GM12878 (cell line): ENCODE data around the gene ANK3. TPM values are rescaled to one million over a fixed set of nuclear protein-coding genes. Genes with fewer than 3 reads are reported as not detected.

Experiments
- ATAC-seq: fragments of 200-7000 bp; cut with Tn5 transposase; 3 replicates; pipeline ENCODE4 v1.9.1; 2020; ENCODE audit warnings: mild to moderate bottlenecking, moderate library complexity
- BruUV-seq: library from RNA; stranded (reverse); fragments of 400-500 nt; replicated peaks from 2 replicates; lab custom pipeline; 2021; lab: Mats Ljungman, UMichigan
- CTCF ChIA-PET: fragments of 300-600 bp; sonication (Branson Sonifier 250); formaldehyde crosslinking; extraction: SDS; loops from one replicate; lab custom pipeline; 2021; ENCODE audit warnings: inconsistent platforms; lab: Yijun Ruan, JAX
- POLR2A ChIA-PET: fragments of 350-600 bp; formaldehyde crosslinking; extraction: SDS; loops from one replicate; lab custom pipeline; 2021; ENCODE audit warnings: inconsistent platforms; lab: Charles Lee
- RAD21 ChIA-PET: fragments of 300-600 bp; sonication (Branson Sonifier 250); formaldehyde crosslinking; loops from one replicate; lab custom pipeline; 2023; ENCODE audit warnings: antibody characterized with exemption; ENCODE audit not compliant: unreplicated experiment; lab: Charles Lee
- SMC1A ChIA-PET: fragments of 300-600 bp; sonication (Branson Sonifier 250); formaldehyde crosslinking; loops from one replicate; lab custom pipeline; 2023; ENCODE audit not compliant: unreplicated experiment, uncharacterized antibody; lab: Charles Lee
- DNase-seq: peaks from one replicate; pipeline ENCODE4 v3.0.0-alpha.2; 2011; ENCODE audit warnings: low read depth, low spot score
- FAIRE-seq: peaks from 3 replicates; lab custom pipeline; 2011; peaks lifted over from hg19 to GRCh38; lab: Jason Lieb, UNC
- H2AFZ ChIP-seq: 2 replicates; pipeline ENCODE4 v1.6.0; 2011; ENCODE audit warnings: low read depth, low read length, control low read depth; ENCODE audit not compliant: control insufficient read depth
- H3K27ac ChIP-seq: 2 replicates; pipeline ENCODE4 v1.5.1; 2011; ENCODE audit warnings: control low read depth; ENCODE audit not compliant: control insufficient read depth, insufficient read depth
- H3K27me3 ChIP-seq, 2 experiments: replicated peaks in 1 of 2; 2 replicates each; pipeline versions ENCODE4 v1.6.0 to v1.6.1; 2011; ENCODE audit warnings: low read length in 1 of 2; ENCODE audit not compliant: control insufficient read depth in 2 of 2, insufficient read depth in 2 of 2
- H3K36me3 ChIP-seq, 2 experiments: 2 replicates each; pipeline ENCODE4 v1.5.1; 2011; ENCODE audit warnings: low read length in 1 of 2; ENCODE audit not compliant: control insufficient read depth in 2 of 2, insufficient read depth in 2 of 2
- H3K4me1 ChIP-seq: 2 replicates; pipeline ENCODE4 v1.6.1; 2011; ENCODE audit warnings: mild to moderate bottlenecking, low read length, moderate library complexity, mixed read lengths; ENCODE audit not compliant: control insufficient read depth, insufficient read depth
- H3K4me2 ChIP-seq: 2 replicates; pipeline ENCODE4 v1.6.0; 2011; ENCODE audit warnings: control low read depth; ENCODE audit not compliant: control insufficient read depth, insufficient read depth
- H3K4me3 ChIP-seq: fragments of 200-600 bp; sonication (generic); 2 replicates; pipeline ENCODE4 v1.5.1; 2016
- H3K79me2 ChIP-seq: 2 replicates; pipeline ENCODE4 v1.6.0; 2011; ENCODE audit warnings: low read length; ENCODE audit not compliant: control insufficient read depth, insufficient read depth
- H3K9ac ChIP-seq: 2 replicates; pipeline ENCODE4 v1.8.0; 2011; ENCODE audit warnings: low read length, control low read depth, mixed read lengths; ENCODE audit not compliant: control insufficient read depth, insufficient read depth
- H3K9me3 ChIP-seq: replicated peaks from 3 replicates; pipeline ENCODE4 v1.5.1; 2011; ENCODE audit warnings: mild to moderate bottlenecking, low read length; ENCODE audit not compliant: control insufficient read depth, insufficient read depth
- H4K20me1 ChIP-seq: 2 replicates; pipeline ENCODE4 v1.6.0; 2011; ENCODE audit not compliant: control insufficient read depth, insufficient read depth
- DPF2 ChIP-seq: fragments of 450-650 bp; IDR thresholded peaks from 2 replicates; pipeline ENCODE4 v1.6.1; 2017; ENCODE audit warnings: mild to moderate bottlenecking
- ETV6 ChIP-seq, 2 experiments: fragments of 450-650 bp in 1 of 2; IDR thresholded peaks in 1 of 2; conservative IDR thresholded peaks in 1 of 2; 2 replicates each; pipeline ENCODE4 v1.6.1; 2014; ENCODE audit warnings: antibody characterized with exemption in 1 of 2, borderline replicate concordance in 1 of 2, low read depth in 1 of 2, mild to moderate bottlenecking in 1 of 2, moderate library complexity in 1 of 2
- GABPA ChIP-seq: IDR thresholded peaks from 2 replicates; pipeline ENCODE4 v1.6.1; 2014; ENCODE audit warnings: antibody characterized with exemption, low read depth, mild to moderate bottlenecking, inconsistent platforms
- IRF4 ChIP-seq: IDR thresholded peaks from 2 replicates; pipeline ENCODE4 v1.6.1; 2011; ENCODE audit warnings: low read depth, low read length
- JUNB ChIP-seq: IDR thresholded peaks from 2 replicates; pipeline ENCODE4 v1.6.1; 2016; ENCODE audit warnings: antibody characterized with exemption, mild to moderate bottlenecking
- PAX8 ChIP-seq: fragments of 450-650 bp; IDR thresholded peaks from 2 replicates; pipeline ENCODE4 v1.6.1; 2017; ENCODE audit warnings: mild to moderate bottlenecking, moderate library complexity
- POU2F2 ChIP-seq: IDR thresholded peaks from 3 replicates; pipeline ENCODE4 v1.6.1; 2011; ENCODE audit warnings: low read depth, mild to moderate bottlenecking, low read length, borderline replicate concordance
- SMAD5 ChIP-seq: IDR thresholded peaks from 2 replicates; pipeline ENCODE4 v1.6.1; 2016; ENCODE audit warnings: antibody characterized with exemption, low read depth
- in situ Hi-C: fragments of 300-500 bp; cut with MboI; formaldehyde crosslinking; loops from 9 replicates; pipeline ENCODE4 v1.14.3; 2018; ENCODE audit warnings: mixed read lengths
- intact Hi-C: fragments of 100-400 bp; cut with micrococcal nuclease; formaldehyde crosslinking; loops from one replicate; pipeline ENCODE4 v1.14.2; 2022; ENCODE audit not compliant: unreplicated experiment
- polyA plus RNA-seq, 11 experiments: library from polyadenylated mRNA; depleted of rRNA in 4 of 11; unstranded in 6 of 11; stranded (reverse) in 5 of 11; fragments of >200 nt; fragmentation: Nextera tagmentation in 4 of 11; fragmentation: Illumina TruSeq in 1 of 11; extraction: Ambion mirVana in 4 of 11; extraction: Trizol in 1 of 11; gene quantifications; 1 replicate in 1 of 11; 2 replicates in 10 of 11; pipeline versions ENCODE4 v1.2.1 to v1.2.3, GENCODE V29; 2011 to 2016; ENCODE audit warnings: inconsistent platforms in 2 of 11, missing spikeins in 2 of 11, low read depth in 1 of 11
- total RNA-seq, 4 experiments: library from RNA; depleted of rRNA in 3 of 4; stranded (reverse); fragments of >200 nt in 3 of 4; fragmentation: Illumina TruSeq in 1 of 4; extraction: Trizol in 1 of 4; gene quantifications; 2 replicates each; pipeline versions ENCODE4 v1.2.1 to v1.2.3, GENCODE V29; 2013 to 2021
- TF ChIP-seq, protein P1 (sequence below): fragments of 450-650 bp; IDR thresholded peaks from 2 replicates; pipeline ENCODE4 v1.6.1; 2016; ENCODE audit warnings: mild to moderate bottlenecking
- TF ChIP-seq, protein P2 (sequence below): IDR thresholded peaks from 2 replicates; pipeline ENCODE4 v1.6.1; 2012; ENCODE audit warnings: low read depth, low read length, improper control_type of control experiment
- TF ChIP-seq, protein P3 (sequence below): fragments of 450-650 bp; conservative IDR thresholded peaks from 2 replicates; pipeline ENCODE4 v1.6.1; 2017; ENCODE audit warnings: mild to moderate bottlenecking, moderate library complexity

Gene ANK3
- total and polyA plus RNA-seq, 10 of the 15 experiments (the other 5 are each of a cell fraction or from before 2014, with no cell fraction given), result 0.06 to 0.82 (median 0.20) TPM; not detected in 2

DNA sequence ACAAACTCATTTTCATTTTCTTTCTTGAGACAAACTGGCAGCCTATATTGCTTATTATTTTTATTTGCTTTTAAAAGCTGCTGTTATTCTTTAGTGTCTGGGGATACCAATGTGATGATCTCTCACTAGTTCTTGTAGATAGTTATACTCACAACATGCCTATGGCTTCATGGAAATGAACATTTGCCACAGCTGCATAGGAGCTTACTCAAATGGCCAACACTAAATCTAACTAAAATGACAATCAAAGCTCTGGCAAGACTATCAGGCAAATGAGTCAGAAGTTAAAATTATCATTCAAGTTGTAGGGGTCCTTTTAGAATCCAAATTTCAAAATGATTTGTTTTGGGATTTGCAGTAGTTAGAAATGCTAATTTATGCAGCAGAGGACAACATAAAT is 225.9 kb downstream of the ANK3 start:
- no peak for DNase-seq
- Histone ChIP-seq H3K79me2 (no peaks in the 10 kb centered on the region), H3K4me3 (no peak overlapping the region), H3K27me3 (no peaks in the 10 kb centered on the region; a peak in 1 of 4 replicates)
- FAIRE-seq, result no peak
- RAD21 ChIA-PET, result no interaction called here
- intact Hi-C loops, result no loop called here
- CTCF ChIA-PET, result no interaction called here
- no peak for ATAC-seq
- POLR2A ChIA-PET, result interaction anchor here (0.6 kb wide), 1 partner anchor 13 kb away, joined by 4 read pairs; no protein-coding TSS in a partner anchor
- TF ChIP-seq DPF2, result no peak
- TF ChIP-seq IRF4, result no peak
- no peak for TF ChIP-seq ETV6 (conservative IDR thresholded peaks at IDR 0.05 in 1 of 2, IDR thresholded peaks at IDR 0.05 in 1 of 2; ENCODE audit: borderline replicate concordance in 1 of 2, low read depth in 1 of 2)
- TF ChIP-seq JUNB, result no peak
- TF ChIP-seq POU2F2, result no peak
- TF ChIP-seq, protein P1, sequence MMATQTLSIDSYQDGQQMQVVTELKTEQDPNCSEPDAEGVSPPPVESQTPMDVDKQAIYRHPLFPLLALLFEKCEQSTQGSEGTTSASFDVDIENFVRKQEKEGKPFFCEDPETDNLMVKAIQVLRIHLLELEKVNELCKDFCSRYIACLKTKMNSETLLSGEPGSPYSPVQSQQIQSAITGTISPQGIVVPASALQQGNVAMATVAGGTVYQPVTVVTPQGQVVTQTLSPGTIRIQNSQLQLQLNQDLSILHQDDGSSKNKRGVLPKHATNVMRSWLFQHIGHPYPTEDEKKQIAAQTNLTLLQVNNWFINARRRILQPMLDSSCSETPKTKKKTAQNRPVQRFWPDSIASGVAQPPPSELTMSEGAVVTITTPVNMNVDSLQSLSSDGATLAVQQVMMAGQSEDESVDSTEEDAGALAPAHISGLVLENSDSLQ, result no peak
- TF ChIP-seq GABPA, result no peak
- TF ChIP-seq, protein P2, sequence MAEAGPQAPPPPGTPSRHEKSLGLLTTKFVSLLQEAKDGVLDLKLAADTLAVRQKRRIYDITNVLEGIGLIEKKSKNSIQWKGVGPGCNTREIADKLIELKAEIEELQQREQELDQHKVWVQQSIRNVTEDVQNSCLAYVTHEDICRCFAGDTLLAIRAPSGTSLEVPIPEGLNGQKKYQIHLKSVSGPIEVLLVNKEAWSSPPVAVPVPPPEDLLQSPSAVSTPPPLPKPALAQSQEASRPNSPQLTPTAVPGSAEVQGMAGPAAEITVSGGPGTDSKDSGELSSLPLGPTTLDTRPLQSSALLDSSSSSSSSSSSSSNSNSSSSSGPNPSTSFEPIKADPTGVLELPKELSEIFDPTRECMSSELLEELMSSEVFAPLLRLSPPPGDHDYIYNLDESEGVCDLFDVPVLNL, result no peak
- no peak for TF ChIP-seq SMAD5
- TF ChIP-seq, protein P3, sequence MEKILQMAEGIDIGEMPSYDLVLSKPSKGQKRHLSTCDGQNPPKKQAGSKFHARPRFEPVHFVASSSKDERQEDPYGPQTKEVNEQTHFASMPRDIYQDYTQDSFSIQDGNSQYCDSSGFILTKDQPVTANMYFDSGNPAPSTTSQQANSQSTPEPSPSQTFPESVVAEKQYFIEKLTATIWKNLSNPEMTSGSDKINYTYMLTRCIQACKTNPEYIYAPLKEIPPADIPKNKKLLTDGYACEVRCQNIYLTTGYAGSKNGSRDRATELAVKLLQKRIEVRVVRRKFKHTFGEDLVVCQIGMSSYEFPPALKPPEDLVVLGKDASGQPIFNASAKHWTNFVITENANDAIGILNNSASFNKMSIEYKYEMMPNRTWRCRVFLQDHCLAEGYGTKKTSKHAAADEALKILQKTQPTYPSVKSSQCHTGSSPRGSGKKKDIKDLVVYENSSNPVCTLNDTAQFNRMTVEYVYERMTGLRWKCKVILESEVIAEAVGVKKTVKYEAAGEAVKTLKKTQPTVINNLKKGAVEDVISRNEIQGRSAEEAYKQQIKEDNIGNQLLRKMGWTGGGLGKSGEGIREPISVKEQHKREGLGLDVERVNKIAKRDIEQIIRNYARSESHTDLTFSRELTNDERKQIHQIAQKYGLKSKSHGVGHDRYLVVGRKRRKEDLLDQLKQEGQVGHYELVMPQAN, result no peak
- no peak for TF ChIP-seq PAX8
- TF ChIP-seq, all 136 proteins: peak for 0
- BruUV-seq, result no TSS peak
- Histone ChIP-seq H3K4me2 (no peak overlapping the region), H2AFZ (no peak overlapping the region), H3K4me1 (no peaks in the 10 kb centered on the region), H3K36me3 (no peaks in the 10 kb centered on the region), H3K9me3 (no peaks in the 10 kb centered on the region), H4K20me1 (no peaks in the 10 kb centered on the region), H3K9ac (no peak overlapping the region), H3K27ac (no peak overlapping the region)
- in situ Hi-C loops, result no loop called here
- SMC1A ChIA-PET, result no interaction called here
